Suprapubic skin (tissue), 4 donors: Measurements from ENCODE around the gene ZBTB48. TPM values are rescaled to one million over a fixed set of nuclear protein-coding genes. Genes with fewer than 3 reads are reported as not detected.

ENCODE experiments used
- DNase-seq, 2 donors: peaks; one replicate each; pipeline ENCODE4 v3.0.0-alpha.2; 2019; ENCODE audit warnings: low spot score in 2 of 2
- H3K27ac ChIP-seq: fragments of 200-600 bp; sonication (generic); one replicate; pipeline ENCODE4 v1.5.1; 2019
- H3K27me3 ChIP-seq: fragments of 200-600 bp; sonication (generic); one replicate; pipeline ENCODE4 v1.5.1; 2019
- H3K36me3 ChIP-seq: fragments of 200-600 bp; sonication (generic); one replicate; pipeline ENCODE4 v1.5.1; 2019
- H3K4me1 ChIP-seq: fragments of 200-600 bp; sonication (generic); one replicate; pipeline ENCODE4 v1.5.1; 2019
- H3K4me3 ChIP-seq: fragments of 200-600 bp; sonication (generic); one replicate; pipeline ENCODE4 v1.5.1; 2019; ENCODE audit warnings: mild to moderate bottlenecking
- H3K9me3 ChIP-seq: fragments of 200-600 bp; sonication (generic); one replicate; pipeline ENCODE4 v1.5.1; 2019
- CTCF ChIP-seq, 2 donors: fragments of 200-600 bp in 1 of 2; fragments of 450-650 bp in 1 of 2; sonication (generic) in 1 of 2; IDR thresholded peaks; one replicate each; pipeline ENCODE4 v1.5.1; 2016 to 2019; ENCODE audit warnings: antibody characterized with exemption in 2 of 2, mild to moderate bottlenecking in 1 of 2, moderate library complexity in 1 of 2
- EP300 ChIP-seq: sonication (generic); formaldehyde crosslinking; IDR thresholded peaks from one replicate; pipeline ENCODE4 v1.6.1; 2017; ENCODE audit warnings: antibody characterized with exemption
- POLR2A ChIP-seq, 2 donors: fragments of 450-650 bp; IDR thresholded peaks; one replicate each; pipeline ENCODE4 v1.6.1; 2017; ENCODE audit warnings: antibody characterized with exemption in 2 of 2, mild to moderate bottlenecking in 2 of 2, moderate library complexity in 2 of 2
- POLR2AphosphoS5 ChIP-seq, 3 donors: sonication (generic); formaldehyde crosslinking; IDR thresholded peaks; one replicate each; pipeline ENCODE4 v1.6.1; 2017; ENCODE audit warnings: antibody characterized with exemption in 3 of 3
- WGBS: methylation state at CpG from one replicate; pipeline ENCODE4 v1.1.5; 2018; 5-methylcytosine and 5-hydroxymethylcytosine counted together
- total RNA-seq, 4 donors: library from RNA; depleted of rRNA; stranded (reverse); fragments of >200 nt; gene quantifications; one replicate each; pipeline ENCODE4 v1.1.0, GENCODE V29; 2016

ZBTB48 gene
- total RNA-seq, 4 donors from 2014 or later, result 17.8 to 26.7 (median 21.6) TPM

- Histone ChIP-seq H3K36me3 (no peaks in the 10 kb centered on the region), H3K27me3 (no peaks in the 10 kb centered on the region), H3K4me1 (peaks cover 48% of the 10 kb centered on the region), H3K9me3 (no peaks in the 10 kb centered on the region), H3K4me3 (peak overlapping the region; percentile 82), H3K27ac (peak overlapping the region; percentile 92)
- TF ChIP-seq EP300, result no peak
- TF ChIP-seq CTCF (IDR thresholded peaks at IDR 0.05), result peak in 1 of 2 donors; percentile 10
- DNase-seq, result no peak
- WGBS, result 34% methylated on average over 7 of the region's 19 CpGs
Observed at GRCh38 chr1:6580593-6581409, 1.0 kb downstream of the ZBTB48 start.

- H3K36me3 ChIP-seq, result no peaks in the 10 kb centered on the region
- DNase-seq, result no peak
- H3K9me3 ChIP-seq, result no peaks in the 10 kb centered on the region
- H3K27ac ChIP-seq, result no peak overlapping the region
- no peak overlapping the region for H3K4me3 ChIP-seq
- 71% methylated on average over 10 of the region's 10 CpGs for WGBS
- no peaks in the 10 kb centered on the region for H3K27me3 ChIP-seq
- TF ChIP-seq POLR2AphosphoS5 (IDR thresholded peaks at IDR 0.05) (no peak), EP300 (no peak), CTCF (IDR thresholded peaks at IDR 0.05) (no peak), POLR2A (IDR thresholded peaks at IDR 0.05) (no peak)
- peaks cover 53% of the 10 kb centered on the region for H3K4me1 ChIP-seq
Observed at GRCh38 chr1:6581561-6582305, 1.9 kb downstream of the ZBTB48 start.

- no peaks in the 10 kb centered on the region for H3K27me3 ChIP-seq
- WGBS, result 85% methylated on average over 1 of the region's 1 CpG
- H3K27ac ChIP-seq, result no peak overlapping the region
- no peaks in the 10 kb centered on the region for H3K36me3 ChIP-seq
- H3K4me3 ChIP-seq, result no peak overlapping the region
- DNase-seq, result no peak
- no peaks in the 10 kb centered on the region for H3K9me3 ChIP-seq
- peaks cover 60% of the 10 kb centered on the region for H3K4me1 ChIP-seq
- TF ChIP-seq CTCF (IDR thresholded peaks at IDR 0.05) (no peak), POLR2A (IDR thresholded peaks at IDR 0.05) (no peak), EP300 (no peak), POLR2AphosphoS5 (IDR thresholded peaks at IDR 0.05) (no peak)
Observed at GRCh38 chr1:6582370-6582769, 2.6 kb downstream of the ZBTB48 start.

DNA sequence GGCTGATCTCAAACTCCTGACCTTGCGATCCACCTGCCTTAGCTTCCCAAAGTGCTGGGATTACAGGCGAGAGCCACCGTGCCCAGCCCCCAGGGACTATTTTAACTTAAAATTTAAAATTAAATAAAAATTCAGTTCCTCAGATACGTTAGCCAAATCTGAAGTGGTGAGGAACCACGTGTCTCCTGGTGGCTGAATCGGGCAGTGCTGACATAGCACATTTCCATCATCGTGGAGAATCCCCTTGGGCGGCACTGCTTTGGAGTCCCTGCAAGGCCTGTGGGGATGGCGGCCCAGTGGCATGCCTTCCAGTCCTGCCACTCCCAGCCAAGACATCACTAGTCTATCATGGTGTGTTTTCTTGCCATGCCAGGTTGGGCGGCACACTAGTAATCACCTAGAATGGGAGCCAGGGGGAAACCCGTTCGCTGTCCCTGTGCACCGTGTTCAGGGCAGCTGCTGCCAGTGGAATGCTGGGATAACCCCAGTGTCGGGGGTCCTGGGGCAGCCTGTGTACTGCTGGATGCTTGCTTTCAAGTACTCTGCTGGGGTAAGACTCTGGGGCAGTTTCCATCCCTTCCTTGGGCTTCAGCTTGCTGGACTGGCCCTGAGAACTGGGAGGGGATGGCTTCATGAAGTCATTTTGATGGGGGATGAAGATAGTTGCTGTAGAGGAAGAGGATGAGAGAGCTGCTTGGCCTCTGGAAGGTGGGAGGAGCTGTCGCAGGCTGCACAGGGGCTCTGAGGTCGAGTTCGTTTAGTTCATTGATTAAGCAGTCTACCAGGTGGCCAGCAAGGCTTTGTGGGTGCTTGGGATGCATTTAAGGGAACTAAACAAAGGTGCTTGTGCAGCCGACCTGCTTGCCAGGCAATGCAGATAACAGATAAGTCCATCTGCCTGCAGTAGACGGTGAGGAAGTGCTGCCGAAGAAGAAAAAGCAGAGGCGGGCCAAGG is 4.6 kb downstream of the ZBTB48 start:
- H3K4me1 ChIP-seq, result peaks cover 73% of the 10 kb centered on the region
- H3K9me3 ChIP-seq, result no peaks in the 10 kb centered on the region
- 52% methylated on average over 21 of the region's 21 CpGs for WGBS

More for the DNA sequence above, 4.6 kb downstream of the ZBTB48 start:
- no peaks in the 10 kb centered on the region for H3K27me3 ChIP-seq
- no peak overlapping the region for H3K4me3 ChIP-seq
- no peak overlapping the region for H3K27ac ChIP-seq
- TF ChIP-seq CTCF (IDR thresholded peaks at IDR 0.05) (no peak), POLR2AphosphoS5 (IDR thresholded peaks at IDR 0.05) (no peak), POLR2A (IDR thresholded peaks at IDR 0.05) (no peak)
- peaks cover 17% of the 10 kb centered on the region for H3K36me3 ChIP-seq
- DNase-seq, result no peak
